ENCODE measurements around the gene SCGB1D2. TPM values are rescaled to one million over a fixed set of nuclear protein-coding genes. Genes with fewer than 3 reads are reported as not detected.

The SCGB1D2 gene
- total RNA-seq, 1 donor from 2014 or later: not detected

DNA sequence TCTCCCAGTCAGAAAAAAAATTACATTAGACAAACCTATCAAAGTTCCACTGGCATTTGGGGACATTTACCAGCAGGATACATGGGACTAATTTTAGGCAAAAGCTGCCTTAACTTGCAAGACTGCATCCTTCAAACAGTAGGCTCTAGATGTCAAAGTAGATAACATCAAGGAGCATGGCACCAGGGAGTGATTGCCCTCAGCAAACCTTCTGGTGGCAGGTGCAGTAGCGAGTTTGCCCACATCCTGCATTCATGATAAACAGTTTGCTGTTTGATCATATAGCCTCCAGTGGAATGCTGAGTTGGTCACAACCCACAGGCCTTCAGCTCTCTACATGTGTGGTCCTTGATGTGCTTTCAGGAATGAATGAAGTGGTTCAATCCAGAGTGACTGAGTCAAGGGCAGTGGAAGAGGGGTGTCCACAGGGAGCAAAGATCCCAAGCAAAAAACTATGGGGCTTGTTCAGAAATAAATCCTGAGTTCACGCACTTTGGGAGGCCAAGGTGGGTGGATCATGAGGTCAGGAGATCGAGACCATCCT is 12.0 kb downstream of the SCGB1D2 start:
- DNase-seq (ENCODE audit: low spot score in 2 of 2): no peak
- no peak for FAIRE-seq

- FAIRE-seq: no peak
- DNase-seq (ENCODE audit: low spot score in 2 of 2): no peak
Observed at GRCh38 chr11:62256281-62256680, 14.2 kb downstream of the SCGB1D2 start.

DNA sequence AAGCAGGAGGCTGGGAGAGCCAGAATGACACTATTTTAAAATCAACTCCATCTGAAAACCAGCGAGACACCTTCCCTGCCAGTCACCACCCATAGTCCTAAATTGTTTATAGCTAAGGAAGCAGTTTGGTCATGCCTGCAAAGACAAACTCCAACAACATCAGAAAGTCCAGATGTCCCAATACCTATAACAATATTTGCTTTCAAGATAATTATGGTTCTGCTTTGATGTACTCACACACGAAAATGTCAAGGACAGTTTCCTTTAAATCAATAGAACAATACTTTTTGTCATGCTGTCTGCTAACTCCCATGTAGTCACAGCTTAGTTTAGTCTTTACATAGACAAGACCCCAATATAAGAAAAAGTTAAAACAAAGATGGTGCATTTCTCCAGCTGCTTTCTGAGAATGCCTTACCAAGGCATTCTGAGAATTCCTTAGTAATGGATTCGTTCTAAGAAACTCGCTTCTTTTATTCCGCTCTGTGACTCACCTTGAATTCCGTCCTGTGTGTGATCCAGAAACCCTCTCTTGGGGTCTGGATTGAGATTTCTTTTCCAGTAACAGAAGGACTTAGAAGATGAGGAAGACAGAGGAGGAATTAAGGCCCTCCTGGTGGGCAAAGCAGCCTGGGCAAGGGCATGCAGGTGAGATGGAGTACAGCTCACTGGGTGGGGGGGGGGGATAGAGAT is 18.4 kb downstream of the SCGB1D2 start:
- FAIRE-seq: no peak
- DNase-seq (ENCODE audit: low spot score in 2 of 2): no peak

GRCh38 chr11:62264004-62264403 is 22.0 kb downstream of the SCGB1D2 start:
- FAIRE-seq (no peak), DNase-seq (ENCODE audit: low spot score in 2 of 2) (no peak)

- FAIRE-seq (no peak), DNase-seq (ENCODE audit: low spot score in 2 of 2) (no peak)
Observed at GRCh38 chr11:62266558-62266957, 24.5 kb downstream of the SCGB1D2 start.

GRCh38 chr11:62267050-62267449 is 25.0 kb downstream of the SCGB1D2 start:
- no peak for FAIRE-seq
- DNase-seq (ENCODE audit: low spot score in 2 of 2): no peak

- FAIRE-seq (no peak), DNase-seq (ENCODE audit: low spot score in 2 of 2) (no peak)
Observed at GRCh38 chr11:62267576-62267975, 25.5 kb downstream of the SCGB1D2 start.

GRCh38 chr11:62269654-62270278 is 27.7 kb downstream of the SCGB1D2 start, which contains the start of gene SCGB2A2:
TSS of gene SCGB2A2 (plus strand) at chr11:62270158. CDS start at chr11:62270217, 59 bp downstream.
- FAIRE-seq: no peak
- DNase-seq (ENCODE audit: low spot score in 2 of 2): no peak

DNA sequence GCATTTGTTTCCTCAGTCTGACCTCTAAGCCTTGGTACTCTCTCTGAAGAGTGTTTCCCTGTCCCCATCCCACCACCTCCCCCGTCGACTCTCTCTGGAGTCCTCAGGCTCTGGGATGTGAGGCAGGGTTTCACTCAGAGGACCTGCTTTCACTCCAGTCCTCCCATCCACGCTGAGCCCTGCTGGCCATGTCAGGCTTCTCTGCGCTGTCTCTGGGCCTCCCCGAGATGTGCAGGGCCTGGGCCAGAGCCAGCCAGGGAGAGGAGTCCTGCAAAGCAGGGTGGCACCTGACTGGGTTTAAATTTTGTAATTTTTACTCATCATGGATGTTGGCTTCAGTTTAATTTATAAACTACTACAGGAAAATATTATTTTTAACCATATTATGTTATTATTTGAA is 31.2 kb downstream of the SCGB1D2 start:
- DNase-seq (ENCODE audit: low spot score in 2 of 2): no peak
- FAIRE-seq: no peak

DNA sequence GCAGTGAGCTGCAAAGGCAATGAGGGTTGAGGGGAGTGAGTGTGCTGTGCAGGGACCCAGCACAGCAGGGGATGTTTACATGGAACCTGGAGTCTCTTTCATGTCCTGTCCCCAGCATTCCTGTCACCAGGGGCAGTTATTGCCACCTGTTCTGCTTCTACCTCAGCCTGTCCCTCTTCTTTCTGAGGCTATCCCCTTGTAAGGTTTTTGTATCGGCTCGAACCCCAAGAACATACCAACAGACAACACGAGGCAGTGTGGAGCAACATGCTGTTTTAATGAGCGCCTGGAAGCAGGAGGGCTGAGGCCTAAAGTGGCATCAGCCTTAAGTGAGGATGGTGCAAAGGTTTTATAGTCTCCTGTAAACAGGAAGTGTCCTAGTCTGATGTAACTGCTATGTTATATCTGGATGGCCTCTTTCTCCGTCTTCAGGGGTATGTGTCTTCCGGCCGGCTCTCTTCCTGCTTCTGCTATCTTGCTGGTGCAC is 31.8 kb downstream of the SCGB1D2 start:
- DNase-seq (ENCODE audit: low spot score in 2 of 2): no peak
- FAIRE-seq: no peak

GRCh38 chr11:62280452-62280851 is 38.4 kb downstream of the SCGB1D2 start:
- DNase-seq (ENCODE audit: low spot score in 2 of 2): no peak
- no peak for FAIRE-seq

Other genes starting within 250 kb of the SCGB1D2 start
- 22.0 TPM for gene INCENP, start 118.2 kb upstream of the SCGB1D2 start, total RNA-seq
- gene SCGB1D1, start 52.0 kb upstream of the SCGB1D2 start, total RNA-seq: not detected
- not detected for gene SCGB2A1, start 33.6 kb upstream of the SCGB1D2 start, total RNA-seq
- gene SCGB2A2, start 27.9 kb downstream of the SCGB1D2 start, total RNA-seq: not detected
- not detected for gene SCGB1D4, start 56.8 kb downstream of the SCGB1D2 start, total RNA-seq
- gene ASRGL1, start 95.2 kb downstream of the SCGB1D2 start, total RNA-seq: 33.4 TPM
- gene SCGB1A1, start 176.8 kb downstream of the SCGB1D2 start, total RNA-seq: not detected